NCI-H446 (cell line): ENCODE data around the gene TOB1.
"Not testable (repeated sequence)": the region's sequence is repeated elsewhere in the genome, so short reads cannot be mapped to it uniquely, and the experiment has no call there.

Source experiments
- DNase-seq, 2 experiments: peaks; one replicate each; lab custom pipeline; 2025; lab: John Stamatoyannopoulos, UW

TOB1 gene

DNA sequence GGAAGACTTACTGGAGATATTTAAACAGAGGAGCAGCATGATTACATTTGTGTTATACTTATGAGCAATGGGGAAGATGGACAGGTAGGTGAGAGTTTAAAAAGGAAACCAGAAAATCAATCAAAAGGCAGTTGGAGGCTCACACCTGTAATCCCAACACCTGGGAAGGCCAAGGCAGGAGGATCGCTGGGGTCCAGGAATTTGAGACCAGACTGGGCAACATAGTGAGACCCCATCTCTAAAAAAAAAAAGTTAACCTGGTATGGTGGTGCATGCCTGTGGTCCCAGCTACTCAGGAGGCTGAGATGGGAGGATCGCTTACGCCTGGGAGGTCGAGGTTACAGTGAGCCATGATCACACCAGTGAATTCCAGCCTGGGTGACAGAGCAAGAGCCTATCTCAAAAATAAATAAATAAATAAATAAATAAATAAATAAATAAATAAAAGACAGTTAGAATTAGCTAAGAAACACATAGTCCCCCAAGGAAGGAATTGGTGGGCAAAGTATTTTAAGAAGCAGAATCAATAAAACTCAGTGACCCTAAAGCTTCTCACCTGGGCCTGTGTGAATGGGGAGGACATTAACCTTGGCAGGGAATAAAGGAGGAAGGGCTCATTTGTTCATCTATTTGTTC is 32.3 kb upstream of the TOB1 start:
- DNase-seq, result no peak

DNA sequence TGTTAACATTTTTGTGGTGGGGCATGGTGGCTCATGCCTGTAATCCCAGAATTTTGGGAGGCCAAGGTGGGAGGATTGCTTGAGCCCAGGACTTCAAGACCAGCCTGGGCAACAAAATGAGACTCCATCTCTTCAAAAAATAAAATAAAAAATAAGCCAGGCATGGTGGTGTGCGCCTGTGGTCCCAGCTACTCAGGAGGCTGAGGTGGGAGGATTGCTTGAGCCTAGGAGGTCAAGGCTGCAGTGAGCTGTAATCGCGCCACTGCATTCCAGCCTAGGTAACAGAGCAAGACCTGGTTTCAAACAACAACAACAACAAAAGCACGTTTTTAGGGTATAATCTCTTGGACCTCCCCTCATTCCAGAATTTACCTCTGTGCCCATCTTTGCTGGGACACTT is 28.4 kb upstream of the TOB1 start:
- DNase-seq, result not testable (repeated sequence)

DNA sequence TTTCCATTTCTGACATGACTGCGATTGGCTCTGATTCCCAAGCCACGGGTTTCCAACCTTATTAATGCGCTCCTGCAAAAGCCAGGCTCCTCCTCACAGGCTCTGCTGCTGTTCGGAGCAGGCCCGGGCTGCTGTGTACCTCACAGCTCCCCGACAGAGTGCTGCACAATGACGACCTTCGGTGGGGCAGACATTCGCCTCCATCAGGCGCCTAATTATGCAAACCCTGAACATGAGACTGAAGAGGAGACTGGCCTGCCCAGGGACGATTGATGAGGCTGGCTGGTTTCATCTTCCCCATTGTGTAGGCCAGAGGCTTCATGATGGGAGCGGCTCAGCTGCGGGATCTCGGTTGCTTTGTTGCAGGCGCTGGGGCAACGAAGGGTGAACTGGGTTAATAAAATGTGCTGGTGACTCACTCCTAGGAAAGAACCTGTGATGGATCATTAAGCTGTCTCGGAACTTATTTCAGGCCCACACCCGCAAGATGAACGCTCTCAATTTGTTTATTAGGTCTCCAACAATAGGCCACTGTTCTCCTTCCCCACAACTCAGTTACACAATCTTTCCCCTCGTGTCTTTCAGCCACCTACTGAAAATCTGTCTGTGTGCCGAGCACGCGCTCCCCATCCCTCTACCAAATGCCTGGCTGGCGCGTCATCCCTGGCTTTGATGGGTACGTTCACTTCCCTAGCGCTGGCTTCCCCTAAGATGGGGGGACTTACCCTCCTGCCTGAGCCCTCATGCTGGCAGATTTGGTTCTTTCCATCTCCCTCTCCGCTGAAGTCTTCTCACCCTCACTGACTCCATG is 27.2 kb upstream of the TOB1 start:
- no peak for DNase-seq

DNA sequence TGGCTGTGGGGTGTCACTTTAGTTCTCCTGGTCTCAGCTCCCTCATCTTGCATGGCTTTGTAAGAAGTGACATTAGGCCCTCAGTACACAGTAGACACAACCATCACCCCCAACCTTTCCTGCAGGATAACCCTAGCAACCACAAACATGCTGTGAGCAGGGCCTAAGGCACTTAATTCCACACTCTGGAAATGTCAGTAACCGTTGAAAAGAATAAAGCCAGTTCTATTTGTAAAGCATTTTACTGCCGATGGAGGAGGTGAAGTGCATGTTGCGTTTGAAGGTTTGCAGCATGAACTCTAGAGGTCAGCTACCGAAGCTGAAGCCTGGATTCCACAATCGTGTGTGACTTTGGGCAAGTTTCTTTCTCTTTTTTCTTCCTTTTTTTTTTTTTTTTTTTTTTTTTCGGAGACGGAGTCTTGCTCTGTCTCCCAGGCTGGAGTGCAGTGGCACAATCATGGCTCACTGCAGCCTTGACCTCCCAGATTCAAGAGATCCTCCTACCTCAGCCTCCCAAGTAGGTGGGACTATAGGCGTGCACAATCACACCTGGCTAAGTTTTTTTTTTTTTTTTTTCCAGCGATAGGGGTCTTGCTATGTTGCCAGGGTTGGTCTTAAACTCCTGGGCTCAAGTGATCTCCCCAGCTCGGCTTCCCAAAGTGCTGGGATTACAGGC is 26.1 kb upstream of the TOB1 start:
- no peak for DNase-seq

DNA sequence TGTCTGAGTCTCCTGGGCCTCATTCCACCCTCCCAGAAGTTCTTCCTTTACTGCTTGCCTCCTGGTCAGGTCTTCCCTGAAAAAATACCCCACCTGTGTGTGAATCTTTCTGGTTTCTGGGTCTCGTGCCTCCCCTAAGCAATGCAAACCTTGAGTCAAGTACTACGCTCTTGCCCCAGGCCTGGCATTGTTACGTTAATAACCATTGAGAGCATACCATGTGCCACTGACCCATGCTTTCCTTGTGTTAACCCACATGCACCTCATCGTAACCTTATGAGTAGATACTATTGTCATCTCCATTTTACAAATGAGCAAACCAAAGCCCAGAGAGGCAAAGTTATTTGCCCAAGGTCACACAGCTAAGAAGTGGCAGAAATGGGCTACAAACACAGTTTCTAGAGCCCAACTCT is 25.4 kb upstream of the TOB1 start:
- DNase-seq, result no peak

DNA sequence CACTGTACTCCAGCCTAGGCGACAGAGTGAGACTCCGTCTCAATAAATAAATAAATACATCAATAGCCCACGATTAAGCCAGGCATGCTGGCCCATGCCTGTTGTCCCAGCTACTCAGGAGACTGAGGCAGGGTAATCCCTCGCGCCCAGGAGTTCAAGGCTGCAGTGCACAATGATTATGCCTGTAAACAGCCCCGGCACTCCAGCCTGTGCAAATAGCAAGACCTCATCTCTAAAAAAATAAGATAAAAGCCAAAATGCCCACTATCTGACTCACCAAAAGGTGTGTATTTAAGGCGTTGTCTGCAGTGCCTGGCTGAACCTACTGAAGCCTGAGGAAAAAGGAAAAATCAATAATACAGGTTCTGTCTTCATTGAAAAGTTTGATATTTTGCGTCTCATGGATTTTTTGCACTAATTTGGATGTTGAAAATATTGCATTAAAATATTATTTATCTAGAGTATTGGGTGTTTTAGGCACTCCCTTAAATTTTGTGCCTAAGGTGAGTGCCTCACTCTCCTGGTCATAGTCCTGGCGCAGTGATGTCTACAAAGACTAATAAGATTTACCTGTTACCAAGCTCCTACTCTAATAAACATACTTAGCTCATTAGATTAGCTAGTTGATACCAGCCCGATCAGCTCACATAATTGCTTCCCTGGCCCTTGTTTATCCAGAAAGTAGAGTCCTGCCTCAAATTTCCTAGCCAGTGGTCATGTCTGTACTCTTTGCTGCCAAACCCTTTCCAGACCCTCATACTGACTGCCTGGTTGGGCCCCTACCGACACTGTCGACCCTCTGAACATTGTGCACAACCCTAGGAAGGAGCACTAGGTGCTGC is 24.7 kb upstream of the TOB1 start:
- DNase-seq, result no peak

DNA sequence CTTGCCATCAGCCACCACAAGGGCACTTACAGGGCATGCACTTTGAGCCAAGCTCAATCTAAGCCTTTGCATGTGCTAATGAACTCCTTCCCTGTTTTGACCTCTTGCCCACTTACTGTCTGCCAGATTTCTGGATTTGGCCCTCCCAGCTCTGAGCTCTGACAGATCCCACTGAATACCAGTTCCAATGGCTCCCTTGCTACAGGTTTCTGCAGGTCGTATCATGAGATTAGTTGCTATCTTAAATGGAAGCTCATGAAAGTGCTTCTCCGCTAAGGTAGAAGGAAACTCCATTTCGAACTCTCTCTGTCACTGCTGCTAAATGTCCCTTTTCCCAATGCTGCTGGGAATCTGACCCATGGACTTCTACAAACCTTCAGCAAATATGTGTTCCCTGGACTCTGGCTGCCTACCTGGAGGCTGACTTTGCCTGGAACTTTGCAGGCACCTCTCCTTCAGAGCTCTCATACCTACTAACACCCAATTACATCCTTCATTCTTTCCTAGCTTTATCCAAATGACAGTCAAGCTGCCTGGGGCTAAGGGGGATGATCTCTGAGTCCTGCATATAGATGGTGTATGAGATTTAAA is 23.5 kb upstream of the TOB1 start:
- no peak for DNase-seq

DNA sequence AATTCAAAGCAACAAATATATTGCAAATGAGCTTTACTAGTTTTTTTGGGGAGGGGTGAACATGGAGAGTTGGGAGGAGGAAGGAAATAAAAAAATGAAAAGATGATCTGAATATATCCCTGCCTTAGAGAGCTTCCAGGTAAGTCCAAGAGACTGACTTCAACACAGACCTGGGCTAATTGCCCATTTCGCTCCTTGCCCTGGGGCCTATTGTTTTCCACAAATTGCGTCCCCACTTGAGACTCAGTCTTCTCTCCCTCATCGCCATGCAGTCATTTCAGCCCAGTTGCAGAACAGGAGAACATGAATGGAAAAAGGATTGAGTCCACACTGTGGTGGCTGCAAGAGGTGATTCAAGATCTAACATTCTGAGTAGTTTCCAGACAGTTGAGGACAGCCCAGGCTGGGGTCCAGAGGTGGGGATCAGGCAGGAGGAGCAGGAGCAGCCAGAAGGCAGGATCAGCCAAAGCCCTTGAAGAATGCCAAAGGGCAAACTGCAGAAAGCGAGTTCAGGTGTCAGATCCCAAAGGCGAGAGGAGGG is 21.6 kb upstream of the TOB1 start:
- no peak for DNase-seq

DNA sequence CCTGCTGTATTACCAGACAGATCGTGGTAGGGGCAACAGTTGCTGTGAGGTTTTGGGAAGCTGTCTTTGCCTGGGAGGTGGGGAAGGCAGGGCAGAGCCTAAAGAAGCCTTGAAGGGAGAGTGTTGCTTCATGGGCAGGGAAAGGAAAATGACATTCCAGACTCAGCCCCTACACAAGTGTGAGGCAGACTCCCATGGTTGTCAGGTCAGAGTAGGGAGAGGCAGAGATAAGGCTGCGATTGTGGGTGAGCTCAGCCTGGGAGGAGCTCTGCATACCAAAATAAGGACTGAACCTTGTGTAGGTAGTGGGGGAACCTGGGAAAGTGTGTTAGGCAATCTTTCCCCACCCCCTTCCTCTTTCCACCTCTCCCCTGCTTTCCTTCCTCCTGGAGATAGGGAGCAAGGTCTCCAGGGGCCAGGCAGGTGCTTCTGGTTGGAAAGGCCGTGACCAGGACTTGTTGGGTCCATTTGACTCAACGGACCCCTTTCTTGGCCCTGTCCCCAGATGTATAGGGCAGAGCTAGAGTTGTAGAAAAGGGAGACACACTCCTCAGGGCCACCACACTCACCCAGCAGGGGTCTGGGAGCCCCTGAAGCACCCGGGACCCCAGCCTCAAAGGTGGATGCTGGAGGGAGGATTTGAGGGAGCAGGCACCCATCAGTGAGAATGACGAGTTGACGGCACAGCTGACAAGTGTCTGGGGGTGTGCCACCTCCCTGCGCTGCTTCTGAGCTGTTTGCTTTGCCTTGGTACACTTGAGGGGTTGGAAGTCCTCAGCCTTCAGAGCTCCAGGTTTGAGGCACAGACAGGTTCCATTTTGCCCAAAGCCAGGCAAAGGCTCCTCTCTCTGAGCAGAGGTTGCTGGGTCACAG is 18.5 kb upstream of the TOB1 start:
- no peak for DNase-seq

DNA sequence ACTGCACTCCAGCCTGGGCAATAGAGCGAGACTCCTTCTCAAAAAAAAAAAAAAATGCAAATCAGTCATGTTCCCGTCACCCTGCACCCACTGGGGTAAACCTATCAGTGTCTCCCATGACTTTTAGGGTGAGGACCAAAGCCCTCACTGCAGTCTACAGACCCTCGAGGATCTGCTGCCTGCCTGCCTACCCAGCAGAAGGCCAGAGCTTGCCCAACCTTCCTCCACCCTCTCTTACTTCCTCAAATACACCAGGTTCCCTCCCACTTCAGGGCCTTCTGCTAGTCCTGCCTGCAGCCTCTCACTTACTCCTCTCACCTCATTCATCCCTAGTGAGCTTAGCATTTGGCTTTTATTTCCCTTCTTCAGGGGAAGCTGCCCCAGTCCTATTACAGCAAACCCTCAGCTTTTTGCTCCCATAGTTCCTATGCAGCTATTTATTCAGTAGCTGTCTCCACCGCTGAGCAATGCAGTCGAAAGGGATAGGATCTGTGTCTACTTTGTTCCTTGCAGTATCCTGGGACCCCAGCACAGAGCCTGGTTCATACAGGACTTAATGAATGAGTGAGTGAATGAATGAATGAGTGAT is 17.8 kb upstream of the TOB1 start:
- no peak for DNase-seq

DNA sequence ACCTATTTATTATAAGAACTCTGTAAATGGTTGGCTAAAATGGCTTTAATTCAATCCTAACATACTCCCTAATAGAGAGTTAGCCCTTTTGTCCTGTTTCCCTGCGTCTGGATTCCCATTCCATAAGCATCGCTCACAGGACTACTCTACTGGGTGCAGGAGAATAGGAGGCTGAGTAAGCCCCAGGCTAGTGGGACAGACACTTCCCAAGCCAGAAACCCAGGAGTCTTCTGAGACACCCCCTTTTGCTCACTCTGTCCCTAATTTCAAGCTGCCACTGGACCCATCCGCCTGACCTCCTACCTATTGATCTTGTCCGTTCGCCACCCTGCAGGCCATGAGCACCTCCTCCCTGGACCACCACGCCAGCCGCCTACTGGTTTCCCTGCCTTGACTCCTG is 16.7 kb upstream of the TOB1 start:
- no peak for DNase-seq

DNA sequence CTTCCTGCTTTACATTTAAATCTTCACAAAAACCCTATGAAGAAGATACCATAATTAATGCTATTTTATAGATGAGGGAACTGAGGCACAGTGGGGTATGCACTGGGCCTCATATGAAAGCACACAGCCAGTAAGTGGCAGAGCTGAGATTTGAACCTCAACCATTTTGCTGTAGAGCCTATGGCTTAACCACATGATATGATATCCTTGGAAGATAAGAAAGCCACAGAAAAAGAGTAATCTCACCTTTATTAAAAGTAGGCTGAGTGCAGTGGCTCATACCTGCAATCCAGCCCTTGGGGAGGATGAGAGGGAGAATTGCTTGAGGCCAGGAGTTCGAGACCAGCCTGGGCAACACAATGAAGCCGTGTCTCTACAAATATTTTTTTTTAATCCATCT is 15.0 kb upstream of the TOB1 start:
- no peak for DNase-seq

DNA sequence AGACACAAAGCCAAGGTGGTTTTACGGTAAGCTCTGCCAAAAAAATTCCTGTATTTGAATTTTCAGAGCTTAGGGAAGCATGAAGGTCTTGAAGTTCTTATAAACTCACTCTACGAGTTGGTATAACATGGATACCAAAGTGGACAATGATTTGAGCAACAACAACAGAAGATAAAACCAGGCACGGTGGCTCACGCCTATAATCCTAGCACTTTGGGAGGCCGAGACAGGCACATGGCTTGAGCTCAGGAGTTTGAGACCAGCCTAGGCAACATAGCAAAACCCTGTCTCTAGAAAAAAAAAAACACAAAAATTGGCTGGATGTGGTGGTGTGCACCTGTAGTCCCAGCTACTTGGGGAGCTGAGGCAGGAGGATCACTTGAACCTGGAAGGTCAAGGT is 12.9 kb upstream of the TOB1 start:
- no peak for DNase-seq

DNA sequence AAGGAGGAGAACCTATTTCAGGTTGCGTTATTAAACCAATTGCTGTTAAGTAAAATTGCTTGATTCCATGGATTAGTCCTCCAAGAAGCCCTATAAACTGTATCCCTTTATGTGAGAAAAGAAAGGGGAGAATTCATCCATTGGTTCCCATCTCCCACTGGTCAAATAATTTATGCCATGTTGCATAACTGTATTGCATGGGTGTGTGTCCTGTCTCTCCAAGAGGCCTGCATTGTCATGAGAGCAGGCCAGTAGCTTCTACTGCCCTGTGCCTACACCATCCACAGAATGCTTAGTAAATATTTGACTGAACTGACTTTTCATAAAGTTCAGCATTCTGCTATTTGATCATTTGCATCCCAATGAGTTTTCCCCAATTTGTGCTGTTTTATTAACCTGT is 11.7 kb upstream of the TOB1 start:
- DNase-seq, result no peak

DNA sequence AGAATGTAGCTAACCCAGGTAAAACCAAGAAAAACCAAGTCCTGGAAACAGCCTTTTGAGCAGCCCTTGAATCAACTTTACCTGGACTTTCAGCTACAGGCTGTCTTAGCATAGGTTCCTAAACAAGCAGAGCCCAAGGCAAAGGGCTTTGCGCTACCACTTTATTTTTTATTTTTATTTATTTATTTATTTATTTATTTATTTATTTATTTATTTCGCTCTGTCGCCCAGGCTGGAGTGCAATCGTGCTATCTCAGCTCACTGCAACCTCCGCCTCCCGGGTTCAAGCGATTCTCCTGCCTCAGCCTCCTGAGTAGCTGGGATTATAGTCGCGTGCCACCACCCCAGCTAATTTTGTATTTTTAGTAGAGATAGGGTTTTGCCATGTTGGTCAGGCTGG is 10.9 kb upstream of the TOB1 start:
- not testable (repeated sequence) for DNase-seq

DNA sequence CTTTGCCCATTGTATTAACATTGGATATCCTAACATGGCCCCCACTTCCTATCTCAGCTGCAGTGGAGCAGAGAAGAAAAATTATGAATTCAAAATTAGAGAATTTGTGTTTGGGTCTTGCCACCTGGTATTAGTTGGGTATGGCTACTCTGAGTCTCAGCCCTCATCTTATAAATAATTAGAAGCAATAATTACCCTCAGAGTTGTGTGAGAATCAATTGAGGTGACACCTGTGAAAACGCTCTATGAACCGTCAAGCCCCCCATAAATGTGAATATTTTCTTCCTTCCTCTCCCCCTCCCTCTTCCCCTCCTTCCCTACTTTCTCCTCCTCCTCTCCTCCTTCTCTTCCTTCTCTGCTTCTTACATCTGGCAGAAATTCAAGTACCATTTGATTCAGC is 8.9 kb upstream of the TOB1 start:
- DNase-seq, result no peak

DNA sequence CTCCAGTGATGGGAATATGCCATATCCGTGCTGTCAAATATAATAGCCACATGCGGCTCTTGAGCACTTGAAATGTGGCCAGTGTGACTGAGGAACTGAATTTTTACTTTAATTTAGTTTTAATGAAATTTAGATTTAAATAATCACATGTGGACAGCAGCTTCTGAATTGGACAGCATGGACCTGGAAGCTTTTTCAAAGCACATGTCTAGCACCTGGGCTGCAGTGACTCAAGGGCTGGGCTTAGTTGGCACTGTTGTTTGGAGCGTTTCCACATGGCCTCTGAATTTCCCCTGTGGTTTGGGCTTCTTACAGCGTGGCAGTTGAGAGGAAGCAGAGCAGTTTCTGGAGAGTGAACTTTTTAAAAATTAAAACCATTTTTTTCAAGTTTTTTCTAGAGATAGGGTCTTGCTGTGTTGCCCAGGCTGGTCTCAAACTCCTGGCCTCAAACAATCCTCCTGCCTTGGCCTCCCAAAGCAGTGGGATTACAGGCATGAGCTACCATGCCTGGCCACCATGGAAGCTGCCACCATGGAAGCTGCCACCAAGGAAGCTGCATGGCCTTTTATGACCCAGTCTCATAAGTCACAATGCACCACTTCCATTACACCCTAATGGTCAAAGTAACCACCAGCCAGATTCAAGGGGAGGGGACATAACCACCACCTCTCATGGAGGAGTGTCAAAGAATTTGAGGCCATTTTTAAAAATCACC is 6.7 kb upstream of the TOB1 start:
- DNase-seq, result peak in 1 of 2 experiments; percentile 32

DNA sequence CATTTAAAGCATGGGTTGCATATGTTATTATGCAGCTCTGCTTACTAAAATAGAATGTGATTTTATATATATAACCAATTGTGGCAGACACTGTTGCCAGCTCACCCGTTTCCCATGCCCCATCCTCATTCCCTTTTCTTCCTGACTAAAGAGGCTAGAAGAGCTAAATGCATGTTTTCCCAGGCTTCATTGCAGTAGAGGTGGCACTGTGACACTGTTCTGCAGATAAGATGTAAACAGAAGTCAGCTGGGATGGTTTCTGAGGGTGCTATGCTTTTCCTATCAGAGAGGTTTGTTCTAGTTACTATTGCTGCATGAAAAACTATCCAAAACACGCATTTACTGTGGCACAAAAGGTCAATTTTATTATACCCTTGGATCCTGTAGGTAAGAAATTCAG is 5.7 kb upstream of the TOB1 start:
- no peak for DNase-seq

DNA sequence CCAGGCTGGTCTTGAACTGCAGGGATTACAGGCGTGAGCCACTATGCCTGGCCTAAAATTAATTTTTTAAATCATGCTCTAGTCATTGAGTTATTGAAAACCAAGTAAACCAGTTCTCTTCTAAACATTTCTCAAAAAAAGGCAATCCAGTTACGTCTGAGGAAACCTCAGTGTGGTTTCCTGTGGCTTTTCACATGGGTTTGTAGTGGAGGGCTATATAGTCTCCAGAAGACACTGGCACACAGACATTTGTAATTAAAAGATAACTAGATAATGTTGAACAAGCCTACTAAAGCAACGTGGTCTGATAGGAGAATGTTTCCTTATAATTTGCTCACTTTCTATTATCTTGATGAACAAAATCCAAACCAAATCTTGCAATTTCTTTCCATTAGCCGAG is 5.2 kb upstream of the TOB1 start:
- DNase-seq, result no peak

DNA sequence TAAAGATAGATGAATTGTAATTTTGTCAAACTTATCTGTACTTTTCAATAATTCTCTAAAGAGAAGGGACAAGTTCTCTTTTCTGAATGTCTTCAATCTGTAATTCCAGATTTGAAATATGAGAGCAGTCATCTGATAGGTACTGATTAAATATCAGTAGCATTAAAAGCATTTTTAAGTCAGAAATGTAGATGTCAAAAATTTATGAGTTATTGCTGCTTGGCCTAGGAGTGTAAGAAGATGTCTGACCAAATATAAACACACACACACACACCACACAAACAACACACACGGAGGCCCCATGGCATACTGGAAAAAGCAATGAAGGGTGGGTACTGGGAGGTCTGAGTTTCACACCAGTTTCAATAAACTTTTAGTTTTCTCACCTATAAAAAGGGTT is 2.4 kb upstream of the TOB1 start:
- DNase-seq, result no peak
